ENCODE data around the gene NT5C.
A peak's percentile ranks its signal among the peaks of the same experiment; 100 is the strongest.
"Not testable (repeated sequence)": the region's sequence is repeated elsewhere in the genome, so short reads cannot be mapped to it uniquely, and the experiment has no call there.

Gene NT5C

GRCh38 chr17:75130632-75131277 is 787 bp downstream of the NT5C start:
- peak overlapping the region; percentile 86 for H3K4me3 ChIP-seq (ENCODE audit: extremely low read depth, insufficient read depth, low read length, poor library complexity, severe bottlenecking)
- peak overlapping the region; percentile 89 for H3K27ac ChIP-seq (ENCODE audit: low read depth, low read length, severe bottlenecking)
- H3K36me3 ChIP-seq (ENCODE audit: control insufficient read depth, insufficient read depth, low read length): peaks cover 32% of the 10 kb centered on the region
- no peaks in the 10 kb centered on the region for H3K9me3 ChIP-seq (ENCODE audit: control insufficient read depth, low read length)
- 12 to 25% methylated on average over 11 to 23 of the region's 29 CpGs for WGBS, 2 experiments (ENCODE audit: insufficient coverage in 2 of 2)
- peaks cover 14% of the 10 kb centered on the region for H3K4me1 ChIP-seq (ENCODE audit: control insufficient read depth, insufficient read depth, low read length, poor library complexity, severe bottlenecking)

GRCh38 chr17:75130059-75130631 is 1.4 kb downstream of the NT5C start:
- peaks cover 12% of the 10 kb centered on the region for H3K4me1 ChIP-seq (ENCODE audit: control insufficient read depth, insufficient read depth, low read length, poor library complexity, severe bottlenecking)

GRCh38 chr17:75129576-75129975 is 2.0 kb downstream of the NT5C start:
- Histone ChIP-seq H3K36me3 (ENCODE audit: control insufficient read depth, insufficient read depth, low read length) (peaks cover 21% of the 10 kb centered on the region), H3K4me3 (ENCODE audit: extremely low read depth, insufficient read depth, low read length, poor library complexity, severe bottlenecking) (no peak overlapping the region), H3K4me1 (ENCODE audit: control insufficient read depth, insufficient read depth, low read length, poor library complexity, severe bottlenecking) (peaks cover 10% of the 10 kb centered on the region), H3K27ac (ENCODE audit: low read depth, low read length, severe bottlenecking) (no peak overlapping the region), H3K9me3 (ENCODE audit: control insufficient read depth, low read length) (no peaks in the 10 kb centered on the region)
- 87 to 91% methylated on average over 9 of the region's 9 CpGs for WGBS, 2 experiments (ENCODE audit: insufficient coverage in 2 of 2)

More at GRCh38 chr17:75130059-75130631, 1.4 kb downstream of the NT5C start:
- H3K36me3 ChIP-seq (ENCODE audit: control insufficient read depth, insufficient read depth, low read length): peaks cover 26% of the 10 kb centered on the region
- H3K4me3 ChIP-seq (ENCODE audit: extremely low read depth, insufficient read depth, low read length, poor library complexity, severe bottlenecking): peak overlapping the region; percentile 86
- H3K9me3 ChIP-seq (ENCODE audit: control insufficient read depth, low read length): no peaks in the 10 kb centered on the region
- no peak overlapping the region for H3K27ac ChIP-seq (ENCODE audit: low read depth, low read length, severe bottlenecking)
- 85 to 90% methylated on average over 24 of the region's 24 CpGs for WGBS, 2 experiments (ENCODE audit: insufficient coverage in 2 of 2)

- H3K4me3 ChIP-seq (ENCODE audit: extremely low read depth, insufficient read depth, low read length, poor library complexity, severe bottlenecking): no peak overlapping the region
- peaks cover 17% of the 10 kb centered on the region for H3K4me1 ChIP-seq (ENCODE audit: control insufficient read depth, insufficient read depth, low read length, poor library complexity, severe bottlenecking)
- peaks cover 19% of the 10 kb centered on the region for H3K36me3 ChIP-seq (ENCODE audit: control insufficient read depth, insufficient read depth, low read length)
- no peak overlapping the region for H3K27ac ChIP-seq (ENCODE audit: low read depth, low read length, severe bottlenecking)
- WGBS, 2 experiments (ENCODE audit: insufficient coverage in 2 of 2): 96 to 97% methylated on average over 32 to 33 of the region's 33 CpGs
- H3K9me3 ChIP-seq (ENCODE audit: control insufficient read depth, low read length): no peaks in the 10 kb centered on the region
Observed at GRCh38 chr17:75128694-75129505, 2.6 kb downstream of the NT5C start.

- H3K9me3 ChIP-seq (ENCODE audit: control insufficient read depth, low read length); H3K27ac ChIP-seq (ENCODE audit: low read depth, low read length, severe bottlenecking); H3K4me3 ChIP-seq (ENCODE audit: extremely low read depth, insufficient read depth, low read length, poor library complexity, severe bottlenecking): not testable (repeated sequence)
- Histone ChIP-seq H3K4me1 (ENCODE audit: control insufficient read depth, insufficient read depth, low read length, poor library complexity, severe bottlenecking) (peaks cover 18% of the 10 kb centered on the region), H3K36me3 (ENCODE audit: control insufficient read depth, insufficient read depth, low read length) (peaks cover 19% of the 10 kb centered on the region)
- WGBS, 2 experiments (ENCODE audit: insufficient coverage in 2 of 2): 90 to 98% methylated on average over 5 of the region's 5 CpGs
Observed at GRCh38 chr17:75127936-75128335, 3.6 kb downstream of the NT5C start.

- H3K9me3 ChIP-seq (ENCODE audit: control insufficient read depth, low read length): no peaks in the 10 kb centered on the region
- H3K4me1 ChIP-seq (ENCODE audit: control insufficient read depth, insufficient read depth, low read length, poor library complexity, severe bottlenecking): peaks cover 18% of the 10 kb centered on the region
- WGBS, 2 experiments (ENCODE audit: insufficient coverage in 2 of 2): 94 to 97% methylated on average over 8 of the region's 8 CpGs
- H3K27ac ChIP-seq (ENCODE audit: low read depth, low read length, severe bottlenecking): no peak overlapping the region
- H3K36me3 ChIP-seq (ENCODE audit: control insufficient read depth, insufficient read depth, low read length): peaks cover 19% of the 10 kb centered on the region
- no peak overlapping the region for H3K4me3 ChIP-seq (ENCODE audit: extremely low read depth, insufficient read depth, low read length, poor library complexity, severe bottlenecking)
Observed at GRCh38 chr17:75126954-75127353, 4.6 kb downstream of the NT5C start.

GRCh38 chr17:75125984-75126383 is 5.6 kb downstream of the NT5C start:
- Histone ChIP-seq H3K27ac (ENCODE audit: low read depth, low read length, severe bottlenecking) (no peak overlapping the region), H3K4me3 (ENCODE audit: extremely low read depth, insufficient read depth, low read length, poor library complexity, severe bottlenecking) (no peak overlapping the region), H3K4me1 (ENCODE audit: control insufficient read depth, insufficient read depth, low read length, poor library complexity, severe bottlenecking) (peaks cover 18% of the 10 kb centered on the region), H3K9me3 (ENCODE audit: control insufficient read depth, low read length) (no peaks in the 10 kb centered on the region), H3K36me3 (ENCODE audit: control insufficient read depth, insufficient read depth, low read length) (peaks cover 21% of the 10 kb centered on the region)
- 72 to 76% methylated on average over 3 of the region's 3 CpGs for WGBS, 2 experiments (ENCODE audit: insufficient coverage in 2 of 2)

- peaks cover 10% of the 10 kb centered on the region for H3K4me1 ChIP-seq (ENCODE audit: control insufficient read depth, insufficient read depth, low read length, poor library complexity, severe bottlenecking)
- whole genome bisulfite sequencing, 2 experiments (ENCODE audit: insufficient coverage in 2 of 2): 90 to 97% methylated on average over 3 to 4 of the region's 4 CpGs
Observed at GRCh38 chr17:75124819-75125162, 6.8 kb downstream of the NT5C start.

GRCh38 chr17:75124041-75124818 is 7.3 kb downstream of the NT5C start:
- WGBS, 2 experiments (ENCODE audit: insufficient coverage in 2 of 2): 95 to 99% methylated on average over 16 of the region's 19 CpGs
- H3K27ac ChIP-seq (ENCODE audit: low read depth, low read length, severe bottlenecking): no peak overlapping the region
- H3K36me3 ChIP-seq (ENCODE audit: control insufficient read depth, insufficient read depth, low read length): peaks cover 7% of the 10 kb centered on the region
- no peaks in the 10 kb centered on the region for H3K9me3 ChIP-seq (ENCODE audit: control insufficient read depth, low read length)
- peaks cover 9% of the 10 kb centered on the region for H3K4me1 ChIP-seq (ENCODE audit: control insufficient read depth, insufficient read depth, low read length, poor library complexity, severe bottlenecking)
- H3K4me3 ChIP-seq (ENCODE audit: extremely low read depth, insufficient read depth, low read length, poor library complexity, severe bottlenecking): no peak overlapping the region

More at GRCh38 chr17:75124819-75125162, 6.8 kb downstream of the NT5C start:
- Histone ChIP-seq H3K27ac (ENCODE audit: low read depth, low read length, severe bottlenecking) (no peak overlapping the region), H3K9me3 (ENCODE audit: control insufficient read depth, low read length) (no peaks in the 10 kb centered on the region), H3K4me3 (ENCODE audit: extremely low read depth, insufficient read depth, low read length, poor library complexity, severe bottlenecking) (no peak overlapping the region), H3K36me3 (ENCODE audit: control insufficient read depth, insufficient read depth, low read length) (peaks cover 12% of the 10 kb centered on the region)

GRCh38 chr17:75118307-75118706 is 13.2 kb downstream of the NT5C start:
- Histone ChIP-seq H3K4me1 (ENCODE audit: control insufficient read depth, insufficient read depth, low read length, poor library complexity, severe bottlenecking) (peaks cover 5% of the 10 kb centered on the region), H3K27ac (ENCODE audit: low read depth, low read length, severe bottlenecking) (no peak overlapping the region), H3K9me3 (ENCODE audit: control insufficient read depth, low read length) (no peaks in the 10 kb centered on the region), H3K36me3 (ENCODE audit: control insufficient read depth, insufficient read depth, low read length) (peaks cover 29% of the 10 kb centered on the region), H3K4me3 (ENCODE audit: extremely low read depth, insufficient read depth, low read length, poor library complexity, severe bottlenecking) (no peak overlapping the region)
- WGBS, 2 experiments (ENCODE audit: insufficient coverage in 2 of 2): 97 to 98% methylated on average over 12 to 14 of the region's 14 CpGs
